HUES6 (cell line): Measurements from ENCODE around the gene SUPT3H.

Source experiments
- H3K27ac ChIP-seq: 2 replicates; pipeline ENCODE4 v1.7.0; 2013; ENCODE audit warnings: low read depth, mild to moderate bottlenecking, low read length, inconsistent platforms
- H3K27me3 ChIP-seq: 2 replicates; pipeline ENCODE4 v1.6.1; 2013; ENCODE audit warnings: low read length; ENCODE audit not compliant: control insufficient read depth, insufficient read depth
- H3K36me3 ChIP-seq: 2 replicates; pipeline ENCODE4 v1.6.1; 2013; ENCODE audit warnings: low read length; ENCODE audit not compliant: control insufficient read depth, insufficient read depth
- H3K4me1 ChIP-seq: 2 replicates; pipeline ENCODE4 v1.6.1; 2013; ENCODE audit warnings: low read length; ENCODE audit not compliant: control insufficient read depth, insufficient read depth
- H3K4me3 ChIP-seq: 2 replicates; pipeline ENCODE4 v1.5.1; 2013; ENCODE audit warnings: low read depth, low read length
- H3K9ac ChIP-seq: one replicate; pipeline ENCODE4 v1.6.1; 2013; ENCODE audit warnings: mild to moderate bottlenecking, low read length
- H3K9me3 ChIP-seq: 2 replicates; pipeline ENCODE4 v1.6.1; 2013; ENCODE audit warnings: low read depth, low read length; ENCODE audit not compliant: control insufficient read depth, insufficient read depth

Gene SUPT3H

GRCh38 chr6:45174045-45174444 is 203.7 kb downstream of the SUPT3H start:
- H3K4me1 ChIP-seq: peaks cover 15% of the 10 kb centered on the region
- H3K36me3 ChIP-seq: no peaks in the 10 kb centered on the region
- no peaks in the 10 kb centered on the region for H3K9me3 ChIP-seq
- no peak overlapping the region for H3K4me3 ChIP-seq
- no peak overlapping the region for H3K9ac ChIP-seq
- no peak overlapping the region for H3K27ac ChIP-seq
- H3K27me3 ChIP-seq: no peaks in the 10 kb centered on the region

GRCh38 chr6:45171380-45171779 is 206.4 kb downstream of the SUPT3H start:
- Histone ChIP-seq H3K36me3 (no peaks in the 10 kb centered on the region), H3K4me1 (peaks cover 15% of the 10 kb centered on the region), H3K27me3 (no peaks in the 10 kb centered on the region), H3K9me3 (no peaks in the 10 kb centered on the region), H3K9ac (no peak overlapping the region), H3K4me3 (no peak overlapping the region), H3K27ac (no peak overlapping the region)

GRCh38 chr6:45170309-45170708 is 207.4 kb downstream of the SUPT3H start:
- Histone ChIP-seq H3K27me3 (no peaks in the 10 kb centered on the region), H3K9me3 (no peaks in the 10 kb centered on the region), H3K36me3 (no peaks in the 10 kb centered on the region), H3K27ac (no peak overlapping the region), H3K4me1 (peaks cover 11% of the 10 kb centered on the region; the same call in 1 of the 2 replicates), H3K9ac (no peak overlapping the region), H3K4me3 (no peak overlapping the region)

GRCh38 chr6:45169815-45170214 is 207.9 kb downstream of the SUPT3H start:
- H3K4me1 ChIP-seq: peaks cover 15% of the 10 kb centered on the region; the same call in 1 of the 2 replicates
- H3K9me3 ChIP-seq: no peaks in the 10 kb centered on the region
- H3K27ac ChIP-seq: no peak overlapping the region
- H3K4me3 ChIP-seq: no peak overlapping the region
- H3K27me3 ChIP-seq: no peaks in the 10 kb centered on the region
- H3K9ac ChIP-seq: no peak overlapping the region
- no peaks in the 10 kb centered on the region for H3K36me3 ChIP-seq

GRCh38 chr6:45163952-45164766 is 213.6 kb downstream of the SUPT3H start:
- no peaks in the 10 kb centered on the region for H3K27me3 ChIP-seq
- H3K4me1 ChIP-seq: peaks cover 13% of the 10 kb centered on the region
- H3K9ac ChIP-seq: no peak overlapping the region

GRCh38 chr6:45160305-45160704 is 217.4 kb downstream of the SUPT3H start:
- Histone ChIP-seq H3K4me1 (peaks cover 13% of the 10 kb centered on the region), H3K4me3 (no peak overlapping the region), H3K9ac (no peak overlapping the region), H3K27ac (no peak overlapping the region), H3K36me3 (no peaks in the 10 kb centered on the region), H3K27me3 (no peaks in the 10 kb centered on the region), H3K9me3 (no peaks in the 10 kb centered on the region)

More at GRCh38 chr6:45163952-45164766, 213.6 kb downstream of the SUPT3H start:
- Histone ChIP-seq H3K27ac (no peak overlapping the region), H3K36me3 (no peaks in the 10 kb centered on the region), H3K4me3 (no peak overlapping the region), H3K9me3 (no peaks in the 10 kb centered on the region)

GRCh38 chr6:45156075-45156474 is 221.7 kb downstream of the SUPT3H start:
- Histone ChIP-seq H3K4me3 (no peak overlapping the region), H3K9me3 (no peaks in the 10 kb centered on the region), H3K27me3 (no peaks in the 10 kb centered on the region), H3K9ac (no peak overlapping the region), H3K36me3 (no peaks in the 10 kb centered on the region), H3K27ac (no peak overlapping the region), H3K4me1 (no peaks in the 10 kb centered on the region)

GRCh38 chr6:45155341-45155894 is 222.3 kb downstream of the SUPT3H start:
- no peak overlapping the region for H3K9ac ChIP-seq
- H3K36me3 ChIP-seq: no peaks in the 10 kb centered on the region
- H3K4me1 ChIP-seq: no peaks in the 10 kb centered on the region
- no peaks in the 10 kb centered on the region for H3K27me3 ChIP-seq
- no peak overlapping the region for H3K27ac ChIP-seq
- no peak overlapping the region for H3K4me3 ChIP-seq
- H3K9me3 ChIP-seq: no peaks in the 10 kb centered on the region

- no peaks in the 10 kb centered on the region for H3K4me1 ChIP-seq
These were observed 223.1 kb downstream of the SUPT3H start for GRCh38 chr6:45154679-45155078.

GRCh38 chr6:45148711-45149341 is 228.9 kb downstream of the SUPT3H start:
- Histone ChIP-seq H3K9me3 (peaks cover 13% of the 10 kb centered on the region; the same call in 1 of the 2 replicates), H3K9ac (no peak overlapping the region), H3K4me3 (no peak overlapping the region), H3K27me3 (no peaks in the 10 kb centered on the region), H3K4me1 (no peaks in the 10 kb centered on the region), H3K36me3 (no peaks in the 10 kb centered on the region), H3K27ac (no peak overlapping the region)

More at GRCh38 chr6:45154679-45155078, 223.1 kb downstream of the SUPT3H start:
- Histone ChIP-seq H3K9me3 (no peaks in the 10 kb centered on the region), H3K4me3 (no peak overlapping the region), H3K27me3 (no peaks in the 10 kb centered on the region), H3K27ac (no peak overlapping the region), H3K9ac (no peak overlapping the region), H3K36me3 (no peaks in the 10 kb centered on the region)

- no peak overlapping the region for H3K9ac ChIP-seq
- no peaks in the 10 kb centered on the region for H3K4me1 ChIP-seq
- H3K4me3 ChIP-seq: no peak overlapping the region
These were observed 229.5 kb downstream of the SUPT3H start for GRCh38 chr6:45148278-45148677.

More at GRCh38 chr6:45148278-45148677, 229.5 kb downstream of the SUPT3H start:
- H3K27me3 ChIP-seq: no peaks in the 10 kb centered on the region
- peaks cover 13% of the 10 kb centered on the region; the same call in 1 of the 2 replicates for H3K9me3 ChIP-seq
- H3K36me3 ChIP-seq: no peaks in the 10 kb centered on the region
- H3K27ac ChIP-seq: no peak overlapping the region
